T47D (cell line): Measurements from ENCODE around the gene LRRN4.

ENCODE experiments used
- DNase-seq, 2 experiments: peaks; one replicate each; pipeline versions ENCODE4 v3.0.0 to v3.0.0-alpha.2; 2011 to 2012; ENCODE audit warnings: low read depth in 1 of 2, low spot score in 1 of 2
- JUND ChIP-seq: IDR thresholded peaks from 2 replicates; pipeline ENCODE4 v1.6.1; 2012; ENCODE audit warnings: low read depth
- in situ Hi-C: cut with HindIII; loops from 2 replicates; pipeline ENCODE4 v1.10.0; 2016; ENCODE audit warnings: low sequenced_read_pairs, low pct_unique_long_range_greater_than_20kb

Gene LRRN4

GRCh38 chr20:6075428-6076219 is 21.8 kb upstream of the LRRN4 start:
- in situ Hi-C loops = no loop called here

GRCh38 chr20:6074784-6075183 is 20.9 kb upstream of the LRRN4 start:
- DNase-seq = no peak
- no peak for TF ChIP-seq JUND
- in situ Hi-C loops = no loop called here

More at GRCh38 chr20:6075428-6076219, 21.8 kb upstream of the LRRN4 start:
- DNase-seq = no peak
- no peak for TF ChIP-seq JUND

- no peak for TF ChIP-seq JUND
- in situ Hi-C loops = no loop called here
- peak; percentile 37 to 61 for DNase-seq
These were observed 20.3 kb upstream of the LRRN4 start for GRCh38 chr20:6074145-6074561.

GRCh38 chr20:6070829-6071695 is 17.2 kb upstream of the LRRN4 start:
- in situ Hi-C loops = no loop called here

DNA sequence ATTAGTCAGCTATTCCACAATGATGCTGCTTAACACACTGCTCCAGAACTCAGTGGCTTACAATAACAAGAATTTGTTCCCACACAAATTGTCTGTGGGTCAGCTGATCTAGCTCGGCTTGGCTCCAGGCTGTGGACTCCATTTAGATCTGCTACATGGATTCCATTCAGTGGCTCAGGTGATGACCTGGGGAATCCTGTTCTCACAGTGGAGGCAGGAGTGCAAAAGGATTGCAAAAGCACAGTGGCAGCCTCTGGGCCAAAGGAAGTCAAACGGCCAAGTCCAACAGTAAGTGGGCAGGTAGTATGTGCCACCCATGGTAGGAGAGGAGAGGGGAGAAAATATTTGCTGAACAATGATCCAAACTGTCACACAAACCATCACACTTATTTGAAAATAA is 15.8 kb upstream of the LRRN4 start:
- in situ Hi-C loops = no loop called here
- no peak for TF ChIP-seq JUND
- no peak for DNase-seq

More at GRCh38 chr20:6070829-6071695, 17.2 kb upstream of the LRRN4 start:
- no peak for DNase-seq
- TF ChIP-seq JUND = no peak

DNA sequence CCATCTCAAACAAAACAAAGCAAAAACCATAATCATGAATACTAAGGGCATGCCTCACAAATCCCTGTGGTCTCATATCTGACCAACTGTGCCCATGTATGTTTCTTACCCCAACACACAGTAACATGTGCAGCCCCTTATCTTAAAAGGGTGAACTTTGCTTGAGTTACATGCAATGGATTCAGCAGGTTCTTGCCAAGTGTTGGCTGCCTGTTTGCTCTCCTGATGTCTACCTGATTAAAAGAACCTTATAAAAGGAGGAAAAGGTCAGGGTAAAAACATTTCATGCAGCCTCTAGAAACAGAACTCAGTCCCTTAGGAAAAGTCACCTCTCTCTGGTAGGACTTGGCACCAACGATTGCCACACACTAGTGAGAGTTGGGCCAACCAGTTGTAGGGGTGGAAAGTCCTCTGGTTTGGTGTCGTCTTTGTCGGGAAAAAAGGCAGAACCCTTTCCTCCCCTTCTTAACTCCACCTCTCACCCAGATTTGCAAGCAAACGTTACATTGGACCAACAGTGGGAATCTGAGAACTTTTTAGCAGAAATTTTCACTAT is 14.0 kb upstream of the LRRN4 start:
- DNase-seq = no peak
- in situ Hi-C loops = no loop called here
- no peak for TF ChIP-seq JUND

GRCh38 chr20:6066582-6066981 is 12.7 kb upstream of the LRRN4 start:
- in situ Hi-C loops = no loop called here
- no peak for TF ChIP-seq JUND
- no peak for DNase-seq

DNA sequence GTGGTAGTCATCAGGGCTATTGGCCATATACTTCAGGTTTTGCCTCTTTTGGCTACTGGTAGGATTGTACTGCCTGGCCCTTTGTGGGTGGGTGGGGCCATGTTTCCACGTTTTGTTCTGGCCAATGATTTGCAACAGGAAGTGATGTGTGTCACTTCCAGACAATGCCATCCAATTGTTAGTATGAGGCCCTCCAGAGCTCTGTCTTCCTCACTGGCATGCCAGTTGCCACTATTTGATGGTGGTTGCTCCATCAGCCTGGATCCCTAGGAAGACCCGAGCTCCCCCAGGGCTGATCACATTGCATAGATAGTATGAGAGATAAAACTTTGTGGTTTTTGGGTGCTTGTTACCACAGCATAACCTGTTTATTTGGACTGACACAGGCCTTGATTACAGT is 7.7 kb upstream of the LRRN4 start:
- no peak for TF ChIP-seq JUND
- DNase-seq = no peak
- in situ Hi-C loops = no loop called here

GRCh38 chr20:6060213-6060612 is 6.4 kb upstream of the LRRN4 start:
- in situ Hi-C loops = no loop called here
- no peak for TF ChIP-seq JUND
- no peak for DNase-seq

GRCh38 chr20:6058684-6059295 is 4.9 kb upstream of the LRRN4 start:
- in situ Hi-C loops = no loop called here
- TF ChIP-seq JUND = no peak
- DNase-seq = peak in 1 of 2 experiments; percentile 27

GRCh38 chr20:6057691-6058090 is 3.8 kb upstream of the LRRN4 start:
- in situ Hi-C loops = no loop called here
- no peak for DNase-seq

GRCh38 chr20:6057139-6057538 is 3.3 kb upstream of the LRRN4 start:
- TF ChIP-seq JUND = no peak
- in situ Hi-C loops = no loop called here
- no peak for DNase-seq

More at GRCh38 chr20:6057691-6058090, 3.8 kb upstream of the LRRN4 start:
- no peak for TF ChIP-seq JUND
